NCI-H1436 treated with DMSO at 0.1 percent for 48 hours (cell line): Measurements from ENCODE around the gene MAFF.

Experiments
- DNase-seq: peaks from one replicate; lab custom pipeline; 2025; lab: John Stamatoyannopoulos, UW

Gene MAFF

DNA sequence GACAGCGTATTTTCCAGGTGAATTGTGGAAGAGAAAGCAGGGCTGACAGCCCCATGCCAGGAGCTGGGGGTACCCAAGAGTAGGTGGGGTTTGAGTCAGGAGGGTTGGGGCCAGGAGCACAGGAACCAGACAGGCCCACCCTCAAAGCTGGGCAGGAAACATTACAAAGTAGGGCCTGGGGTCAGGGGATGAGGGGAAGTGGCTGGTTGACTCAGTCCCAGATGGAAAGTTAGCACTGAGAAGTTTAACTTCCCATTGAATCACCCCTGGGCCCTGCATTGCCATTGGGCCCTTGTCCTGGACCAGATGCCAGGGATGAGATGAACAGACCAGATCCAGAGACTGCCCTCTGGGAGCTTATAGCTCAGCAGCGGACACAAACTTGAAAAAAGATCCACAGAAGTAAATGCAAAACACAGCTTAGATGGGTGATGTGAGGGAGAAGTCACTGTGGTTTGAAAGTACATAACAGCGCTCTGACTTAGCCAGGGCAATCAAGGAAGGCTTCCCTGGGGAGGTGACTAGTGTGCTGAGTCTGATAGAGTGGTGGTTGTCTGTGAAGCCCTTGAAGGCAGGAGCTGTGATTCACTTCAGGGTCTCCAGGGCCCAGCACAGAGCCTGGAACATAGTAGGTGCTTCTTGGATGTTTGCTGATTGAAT, 2.2 kb downstream of the MAFF start:
- no peak for DNase-seq

DNA sequence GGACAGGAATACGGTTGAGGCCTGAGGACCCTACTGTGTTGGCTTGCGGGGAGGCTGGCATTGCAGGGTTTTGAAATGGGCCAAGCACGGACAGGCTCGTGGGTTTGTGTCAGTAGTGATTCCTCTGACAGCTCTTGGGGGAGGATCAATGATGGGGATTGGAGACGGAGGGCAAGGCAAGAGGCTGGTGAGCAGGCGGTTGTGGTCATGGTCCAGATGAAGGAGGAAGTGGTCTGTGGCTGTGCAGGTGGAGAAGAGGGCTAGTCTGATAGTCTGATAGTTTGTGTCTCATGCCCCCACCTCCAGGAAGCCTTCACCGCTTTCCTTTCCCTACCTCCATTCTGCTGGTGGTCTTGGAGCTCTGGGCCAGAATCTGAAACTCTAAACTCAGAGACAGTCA, 3.0 kb downstream of the MAFF start:
- DNase-seq = no peak

DNA sequence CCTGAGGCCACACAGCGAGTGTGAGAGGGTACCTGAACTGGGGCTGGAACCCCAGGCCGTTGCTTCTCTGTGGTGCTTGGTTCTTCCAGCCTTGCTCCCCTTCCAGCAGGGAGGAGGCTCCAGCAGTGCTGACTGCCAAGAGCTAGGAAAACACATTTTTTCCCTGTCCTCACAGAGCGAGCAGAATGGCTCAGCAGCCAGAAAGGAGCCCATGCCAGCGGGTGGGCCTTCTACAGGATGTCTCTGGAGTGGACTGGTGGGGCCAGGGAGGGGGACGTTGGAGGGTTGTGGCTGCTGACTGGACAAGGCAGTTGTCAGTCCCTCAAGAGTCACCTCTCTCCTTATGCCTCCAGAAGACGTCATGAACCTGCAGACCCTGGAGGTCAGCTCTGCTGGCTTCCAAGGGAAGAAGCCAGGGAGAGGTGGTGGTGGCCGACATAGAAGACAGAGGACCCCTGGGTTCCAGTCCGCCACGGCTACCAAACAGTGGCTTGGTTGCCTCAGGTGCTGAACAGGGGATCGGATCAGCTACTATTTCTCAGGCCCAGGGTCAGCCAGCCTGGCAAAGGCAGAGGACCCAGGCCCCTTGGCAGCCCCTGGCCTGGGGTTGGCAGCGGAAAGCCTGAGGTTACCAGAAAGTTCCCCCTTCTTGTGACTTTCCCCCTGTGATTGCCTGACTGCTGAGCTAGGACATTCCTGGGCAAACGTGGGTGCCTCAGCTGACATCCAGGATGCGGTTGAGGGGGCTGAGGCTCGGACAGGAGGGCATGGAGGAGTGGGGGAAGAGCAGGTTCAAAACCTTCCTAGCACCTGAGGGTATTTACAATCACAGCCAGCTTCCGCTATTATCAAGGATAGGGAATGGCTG, 3.7 kb downstream of the MAFF start:
- DNase-seq = no peak

DNA sequence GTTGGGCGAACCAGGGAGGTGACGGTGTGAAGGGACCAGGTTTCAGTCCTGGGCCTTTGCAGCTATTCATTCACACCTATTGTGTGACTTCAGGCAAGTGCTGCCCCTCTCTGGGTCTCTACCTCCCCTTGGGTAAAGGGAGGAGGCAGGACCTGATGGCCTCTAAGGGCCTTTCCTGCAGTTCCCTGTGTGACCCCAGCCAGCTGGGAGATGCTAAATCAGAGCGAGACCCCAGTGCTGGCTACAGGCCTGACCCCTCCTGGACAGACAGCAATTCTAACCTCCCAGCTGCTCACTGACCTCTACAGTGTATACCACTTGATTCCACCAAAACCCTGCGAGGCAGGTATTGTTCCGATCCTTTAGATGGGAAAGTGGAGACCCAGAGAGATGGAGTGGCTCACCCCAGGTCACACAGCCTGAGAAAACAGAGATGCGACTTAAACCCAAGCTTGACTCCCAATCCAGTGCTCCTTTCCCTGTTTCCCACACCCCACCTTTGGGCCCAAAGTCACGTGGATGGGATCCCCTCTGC, 6.2 kb downstream of the MAFF start:
- DNase-seq = no peak

DNA sequence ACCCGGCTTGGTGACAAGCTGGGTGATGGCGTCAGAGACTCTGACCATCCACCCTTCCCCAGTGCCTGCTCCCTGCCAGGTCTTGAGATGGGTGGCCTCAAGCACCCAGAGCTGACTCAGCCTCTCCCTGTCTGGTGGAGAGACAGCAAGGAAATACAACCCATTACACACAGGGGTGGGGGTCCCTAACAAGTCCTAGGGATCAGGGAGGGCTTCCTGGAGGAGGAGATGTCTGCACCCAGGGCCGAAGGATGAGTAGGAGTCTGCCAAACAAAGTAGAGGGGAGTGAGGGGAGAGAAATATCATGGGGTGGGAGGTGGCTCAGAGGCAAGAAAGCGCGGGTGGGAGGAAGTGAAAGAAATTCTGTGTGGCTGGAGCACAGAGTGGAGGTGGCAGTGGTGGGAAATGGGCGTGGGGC, 6.8 kb downstream of the MAFF start:
- no peak for DNase-seq

DNA sequence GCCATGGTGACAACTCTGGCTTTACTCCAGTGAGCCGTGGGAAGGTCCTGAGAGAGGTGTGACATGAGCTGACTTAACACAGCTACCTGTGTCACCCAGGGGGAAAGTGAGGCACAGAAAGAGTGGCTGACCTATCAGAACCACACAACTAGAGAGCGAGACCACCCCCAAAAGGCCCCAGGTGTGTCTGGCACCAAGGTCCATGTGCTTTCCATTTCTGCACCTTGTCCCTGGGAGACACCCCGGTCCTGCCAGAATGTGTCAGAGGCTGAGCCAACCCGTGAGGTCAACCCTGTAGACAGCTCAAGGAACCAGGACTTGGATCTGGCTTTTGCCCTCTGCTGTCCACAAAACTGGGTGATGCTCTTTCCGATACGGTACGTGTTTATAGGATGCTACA, 9.8 kb downstream of the MAFF start:
- no peak for DNase-seq

DNA sequence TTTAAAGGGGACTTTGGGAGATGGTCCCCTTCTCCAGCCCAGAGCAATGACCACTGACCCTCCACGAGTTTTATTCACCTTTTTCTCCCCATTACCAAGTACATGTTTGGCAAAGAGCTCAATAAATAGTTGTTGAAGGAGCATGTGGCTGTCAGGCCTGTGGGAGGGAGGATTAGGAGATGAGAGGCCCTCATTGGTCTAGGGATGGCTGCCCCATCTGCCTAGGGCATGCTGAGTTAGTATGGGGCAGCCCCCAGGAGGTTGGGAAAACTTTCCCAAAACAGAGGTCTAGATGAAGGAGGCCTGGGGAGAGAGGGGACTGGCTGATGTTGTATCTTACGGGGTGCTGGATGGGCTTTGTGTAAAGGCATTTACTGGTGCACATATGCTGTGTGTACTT, 10.6 kb downstream of the MAFF start:
- no peak for DNase-seq

DNA sequence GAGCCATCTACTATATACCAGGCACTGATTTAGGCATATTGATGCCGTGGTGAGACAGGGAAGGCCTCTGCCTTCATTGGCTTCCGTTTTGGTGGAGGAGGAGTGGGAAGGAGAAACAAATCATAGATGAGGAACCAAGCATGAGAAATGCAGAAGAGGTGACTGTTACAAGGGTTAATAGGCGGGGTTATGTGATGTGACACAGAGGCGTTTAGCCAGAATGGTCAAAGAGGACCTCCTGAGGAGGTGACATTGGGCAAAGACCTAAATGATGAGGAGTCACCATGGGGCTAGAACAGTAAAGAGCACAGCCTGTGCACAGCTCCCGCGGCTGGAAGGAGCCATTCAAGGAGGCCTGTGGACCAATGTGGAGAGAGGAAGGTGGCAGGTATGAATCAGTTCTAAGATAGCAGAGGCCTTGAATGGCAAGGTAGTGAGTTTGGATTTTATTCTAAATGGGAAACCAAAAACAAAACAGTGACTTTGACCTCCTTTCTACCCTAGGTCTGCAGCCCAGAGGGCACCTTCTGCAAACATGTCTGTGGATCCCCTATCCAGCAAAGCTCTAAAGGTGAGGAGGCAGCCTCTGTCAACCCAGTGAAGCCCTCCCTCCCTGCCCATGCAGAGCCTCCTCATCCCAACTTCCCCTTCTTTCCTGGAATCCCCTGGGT, 11.7 kb downstream of the MAFF start:
- no peak for DNase-seq

DNA sequence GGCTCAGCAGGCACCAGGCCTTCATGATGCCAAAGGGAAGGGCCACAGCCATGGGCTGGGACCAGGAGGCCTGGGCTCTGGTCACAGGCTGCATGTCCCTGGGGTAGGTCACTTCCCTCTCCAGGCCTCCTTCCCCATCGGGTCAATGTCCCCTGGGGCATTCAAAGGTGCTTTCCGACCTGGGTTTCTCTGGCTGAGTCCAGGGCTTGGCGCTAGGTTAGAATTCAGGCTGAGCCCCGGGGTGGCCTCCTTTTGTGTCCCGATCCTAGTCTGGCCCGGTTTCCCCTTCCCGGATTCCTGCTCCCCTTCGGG, 12.2 kb downstream of the MAFF start:
- no peak for DNase-seq

DNA sequence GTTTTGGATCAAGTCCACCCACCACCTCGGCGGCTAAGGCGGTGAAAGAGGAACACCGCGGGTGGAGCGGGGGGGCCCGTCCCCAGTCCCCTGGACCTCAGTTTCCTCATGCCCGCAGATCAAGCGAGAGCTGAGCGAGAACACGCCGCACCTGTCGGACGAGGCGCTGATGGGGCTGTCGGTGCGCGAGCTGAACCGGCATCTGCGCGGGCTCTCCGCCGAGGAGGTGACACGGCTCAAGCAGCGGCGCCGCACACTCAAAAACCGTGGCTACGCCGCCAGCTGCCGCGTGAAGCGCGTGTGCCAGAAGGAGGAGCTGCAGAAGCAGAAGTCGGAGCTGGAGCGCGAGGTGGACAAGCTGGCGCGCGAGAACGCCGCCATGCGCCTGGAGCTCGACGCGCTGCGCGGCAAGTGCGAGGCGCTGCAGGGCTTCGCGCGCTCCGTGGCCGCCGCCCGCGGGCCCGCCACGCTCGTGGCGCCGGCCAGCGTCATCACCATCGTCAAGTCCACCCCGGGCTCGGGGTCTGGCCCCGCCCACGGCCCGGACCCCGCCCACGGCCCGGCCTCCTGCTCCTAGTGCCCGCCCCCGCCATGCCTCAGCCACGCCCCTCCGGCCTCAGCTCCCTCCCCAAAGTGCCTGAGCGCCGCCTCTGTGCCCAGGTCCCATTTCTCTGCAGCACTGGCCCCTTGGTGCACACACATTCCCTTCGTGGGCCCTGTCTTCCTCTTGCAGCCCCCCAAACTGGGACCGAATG, 12.7 kb downstream of the MAFF start:
- DNase-seq = no peak

DNA sequence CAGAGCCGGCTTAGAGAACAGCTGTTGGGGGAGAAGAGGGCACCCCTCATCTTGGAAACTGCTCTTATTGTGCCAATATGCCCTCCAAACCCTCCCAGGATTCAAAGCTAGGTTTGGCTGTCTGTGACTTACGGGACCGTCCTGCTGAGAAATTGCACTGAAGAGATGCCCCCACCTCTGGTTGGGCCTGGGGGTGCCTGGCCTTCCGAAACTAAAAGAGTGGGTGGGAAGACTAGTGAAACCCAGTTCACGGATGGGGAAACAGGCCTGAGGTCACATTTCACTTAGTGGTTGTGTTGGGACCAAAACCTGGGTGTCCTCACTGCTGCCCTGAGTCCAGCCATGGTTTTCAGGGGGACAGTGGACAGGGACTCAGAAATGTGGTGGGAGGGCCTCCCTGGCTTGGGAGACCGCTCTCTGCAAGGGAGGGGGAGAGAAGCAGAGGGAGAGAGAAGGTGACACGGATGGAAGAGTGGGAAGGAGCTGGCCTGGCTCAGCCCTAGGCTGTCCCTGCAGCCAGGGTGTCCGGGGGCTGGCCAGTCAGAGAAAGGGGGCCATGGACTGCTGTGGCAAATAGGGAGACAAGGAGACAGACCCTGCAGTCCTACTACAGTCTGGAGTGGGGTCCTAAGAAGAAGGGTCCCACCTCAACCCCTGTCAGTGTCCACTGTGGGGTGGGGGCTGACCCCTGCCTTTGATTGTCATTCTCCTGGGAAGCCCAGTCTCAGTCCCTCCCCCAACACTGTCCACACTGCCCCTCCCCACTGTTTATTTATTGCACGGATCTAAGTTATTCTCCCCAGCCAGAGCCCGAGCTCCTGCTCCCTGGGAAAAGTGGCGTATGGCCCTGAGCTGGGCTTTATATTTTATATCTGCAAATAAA, 13.6 kb downstream of the MAFF start:
- no peak for DNase-seq

DNA sequence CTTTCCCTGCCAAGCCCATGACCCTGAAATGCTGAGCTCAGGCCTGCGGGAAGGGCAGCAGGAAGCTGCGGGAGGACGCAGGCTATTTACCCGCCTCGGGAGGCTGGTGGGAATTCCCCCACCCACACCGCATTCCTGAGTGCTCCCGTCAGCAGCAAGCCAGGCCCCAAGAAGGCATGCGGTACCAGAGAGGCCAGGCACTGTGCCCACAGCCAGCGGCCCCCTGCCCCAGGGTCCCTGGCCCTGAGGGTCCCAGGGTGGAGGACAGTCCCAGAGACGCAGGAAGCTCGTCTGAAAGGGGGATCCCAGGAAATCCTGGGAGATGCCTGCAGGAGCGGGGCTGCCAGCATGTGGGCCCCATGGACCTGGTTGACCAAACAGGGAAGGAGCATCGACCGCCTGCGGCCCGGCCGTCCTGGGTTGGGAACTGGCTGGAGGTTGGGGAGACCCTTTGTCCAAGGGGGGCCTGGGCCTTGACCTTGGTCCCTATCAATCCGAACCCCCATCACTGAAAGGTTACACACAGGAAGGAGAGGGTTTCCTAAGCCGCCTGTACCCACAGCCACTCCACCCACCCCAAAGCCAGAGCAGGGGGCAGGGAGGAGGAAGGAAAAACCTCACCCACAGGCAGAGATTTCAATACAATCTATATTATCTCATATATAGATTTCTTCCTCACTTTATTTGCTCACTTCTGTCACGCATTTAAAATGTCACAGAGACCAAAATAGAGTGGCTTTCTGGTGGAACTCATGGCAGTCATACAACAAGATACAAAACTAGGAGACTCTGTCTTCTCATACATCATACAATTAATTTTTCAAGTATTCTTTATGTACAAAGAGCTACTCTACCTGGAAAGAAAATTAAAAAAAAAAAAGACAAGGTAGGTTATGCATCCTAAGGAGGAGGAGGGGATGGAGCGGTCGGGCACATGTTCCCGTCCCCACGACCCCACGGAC, 17.1 kb downstream of the MAFF start:
- DNase-seq = no peak

DNA sequence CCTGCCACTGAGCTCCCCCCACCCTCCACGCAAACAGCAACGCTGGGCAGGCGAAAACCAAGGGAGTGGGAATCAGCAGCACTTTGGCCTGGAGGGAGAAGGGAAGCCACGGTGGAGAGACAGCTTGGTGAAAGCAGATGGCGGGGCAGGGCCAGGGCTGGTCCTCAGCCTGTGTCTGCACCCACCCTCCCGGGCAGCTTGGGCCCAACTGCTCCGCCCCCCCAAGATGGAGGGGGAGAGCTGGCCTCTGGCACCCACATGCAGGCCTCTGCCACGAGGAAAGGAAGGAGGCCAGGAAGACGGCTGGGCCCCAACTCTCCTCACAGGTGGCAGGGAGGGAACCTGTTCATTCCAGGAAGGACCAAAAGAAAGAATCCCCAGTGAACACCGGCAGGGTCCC, 17.8 kb downstream of the MAFF start:
- DNase-seq = no peak

DNA sequence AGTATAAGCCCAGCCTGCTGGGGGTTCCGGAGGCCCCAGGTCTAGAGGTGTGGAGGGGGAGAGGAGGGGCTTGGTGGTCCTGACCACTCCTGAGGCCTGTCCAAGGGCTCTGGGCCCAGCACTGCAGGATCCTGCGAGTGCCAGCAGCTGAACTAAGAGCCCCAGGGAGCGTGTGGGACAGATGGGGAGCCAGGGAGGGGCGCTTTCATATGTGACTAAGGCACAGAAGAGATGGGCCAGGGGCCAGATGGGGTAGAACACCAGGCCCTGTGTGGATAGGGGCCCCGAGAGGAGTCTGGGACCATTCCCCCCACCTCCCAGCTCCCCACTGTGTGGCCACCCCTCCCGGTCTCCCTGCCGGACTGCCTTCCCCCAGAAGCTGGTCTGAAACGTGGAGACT, 18.4 kb downstream of the MAFF start:
- DNase-seq = no peak

DNA sequence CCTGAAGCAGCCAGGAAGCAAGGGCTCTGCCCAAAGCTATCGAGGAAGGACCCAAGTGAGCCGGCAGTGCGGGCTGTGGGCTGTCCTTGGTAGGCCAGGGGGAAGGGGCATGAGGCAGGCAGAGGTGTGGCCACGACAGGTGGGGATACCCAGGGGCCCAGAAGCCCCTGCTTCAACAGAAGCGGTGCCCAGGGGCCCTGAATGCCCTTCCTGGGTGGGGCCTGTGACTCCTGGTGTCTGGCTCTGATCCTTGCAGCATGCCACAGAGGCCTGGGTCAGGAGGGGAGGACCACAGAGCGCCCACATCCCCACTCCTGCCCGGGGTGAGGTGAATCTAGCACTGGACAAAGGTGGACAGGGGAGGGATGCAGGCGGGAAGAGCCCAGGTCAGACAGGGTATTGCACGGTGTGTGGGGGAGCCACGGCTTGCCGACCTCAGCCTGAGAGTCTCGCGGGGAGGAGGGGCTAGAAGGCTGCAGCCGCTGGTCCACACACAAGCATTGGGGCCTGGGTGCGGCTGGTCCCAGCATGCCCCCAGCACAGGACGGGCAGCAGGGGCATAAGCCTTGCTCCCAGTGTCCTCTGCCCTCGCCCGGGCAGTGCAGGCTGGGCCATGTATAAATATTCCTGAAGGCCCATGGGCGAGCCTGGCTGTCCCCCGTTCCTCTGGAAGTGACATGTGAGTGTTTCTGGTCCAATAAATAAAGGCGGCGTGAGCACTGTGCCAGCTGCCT, 19.0 kb downstream of the MAFF start:
- DNase-seq = no peak

DNA sequence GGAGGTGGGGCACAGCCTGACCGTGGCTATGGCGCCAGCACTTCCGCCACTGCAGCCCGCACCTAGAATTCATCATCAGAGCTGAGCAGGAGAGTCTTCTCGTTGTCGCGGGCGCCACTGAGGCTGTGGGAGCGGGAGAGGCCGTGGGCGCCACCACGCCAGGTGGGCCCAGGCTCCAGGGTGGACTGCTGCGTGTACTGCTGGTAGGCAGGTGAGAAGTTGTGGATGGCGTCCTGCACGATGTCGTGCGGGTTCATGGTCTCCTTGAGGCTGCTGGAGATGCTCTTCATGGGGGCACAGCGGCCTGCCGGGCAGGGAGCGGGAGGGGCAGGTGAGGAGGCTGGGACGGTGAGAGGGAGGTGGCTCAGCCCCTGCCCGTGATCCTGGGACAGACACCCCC, 19.6 kb downstream of the MAFF start:
- no peak for DNase-seq

DNA sequence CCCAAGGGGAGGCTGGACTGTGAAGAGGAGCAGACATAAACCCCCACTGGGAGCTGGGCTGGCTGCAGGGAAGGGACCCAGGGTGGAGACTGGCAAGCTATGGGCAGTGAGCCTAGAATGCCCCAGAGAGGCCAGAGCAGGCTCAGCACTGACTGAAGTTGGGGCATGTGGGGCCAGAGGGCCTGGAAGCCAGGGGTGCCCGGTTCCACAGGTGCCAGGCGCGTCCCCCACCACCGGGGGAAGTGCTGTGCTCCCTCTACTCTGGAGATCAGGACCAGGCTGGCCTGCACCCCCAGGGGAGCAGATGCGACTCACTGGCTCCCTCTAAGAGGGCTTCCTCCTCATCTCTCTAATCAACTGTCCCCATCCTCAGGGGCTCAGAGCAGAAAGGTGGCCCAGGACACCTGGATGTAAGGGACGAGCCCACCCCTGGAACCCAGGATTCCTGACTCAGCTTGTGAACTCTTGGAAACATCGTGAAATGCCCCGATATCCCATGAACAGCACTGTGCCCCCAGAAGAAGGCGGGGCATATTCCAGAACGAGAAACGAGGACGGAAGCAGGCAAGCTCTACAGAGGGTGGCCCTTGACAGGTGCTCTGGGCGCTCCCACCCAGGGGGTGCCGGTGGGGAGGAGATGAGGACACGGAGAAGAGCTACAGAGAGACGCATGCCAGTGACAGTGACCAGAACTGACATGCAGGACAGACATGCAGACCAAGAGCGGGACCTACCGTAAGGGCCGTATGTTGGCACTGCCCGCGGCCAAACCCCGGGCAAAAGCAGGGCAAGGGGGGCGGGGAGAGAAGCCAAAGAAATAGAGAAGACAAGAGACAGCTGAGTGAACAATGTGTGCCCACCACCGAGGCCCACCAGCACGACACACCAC, 20.4 kb downstream of the MAFF start:
- no peak for DNase-seq

DNA sequence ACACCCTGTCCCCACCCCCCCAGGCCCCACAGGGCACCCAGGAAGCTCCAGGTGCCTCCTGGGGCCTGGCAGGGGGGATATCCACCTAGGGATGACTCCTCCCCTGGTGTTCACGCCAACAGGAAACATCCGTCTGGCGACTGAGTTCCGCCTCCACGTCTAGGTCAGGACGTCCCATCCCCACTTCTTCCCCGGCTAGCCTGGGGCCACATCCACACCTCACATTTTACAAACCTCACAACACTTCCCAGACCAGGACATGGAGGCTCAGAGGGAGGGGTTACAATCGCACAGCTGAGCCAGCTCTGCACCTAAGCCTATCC, 21.0 kb downstream of the MAFF start:
- DNase-seq = no peak
